AG09319 (cell line): ENCODE results near the gene DCAF8.

Source experiments
- DNase-seq: peaks from one replicate; pipeline ENCODE4 v3.0.0-alpha.2; 2010; ENCODE audit warnings: low read depth; ENCODE audit errors: extremely low read depth
- CTCF ChIP-seq: IDR thresholded peaks from 2 replicates; pipeline ENCODE4 v1.5.1; 2011; ENCODE audit warnings: low read depth, mild to moderate bottlenecking, inconsistent platforms, low read length, moderate library complexity

The DCAF8 gene

GRCh38 chr1:160214481-160215140 is 47.7 kb downstream of the DCAF8 start:
- no peak for DNase-seq
- TF ChIP-seq CTCF: no peak

GRCh38 chr1:160211046-160211790 is 51.1 kb downstream of the DCAF8 start:
- no peak for TF ChIP-seq CTCF
- DNase-seq: no peak

GRCh38 chr1:160210561-160210960 is 51.8 kb downstream of the DCAF8 start:
- DNase-seq: no peak
- TF ChIP-seq CTCF: no peak

GRCh38 chr1:160209321-160210046 is 52.9 kb downstream of the DCAF8 start:
- DNase-seq: no peak
- no peak for TF ChIP-seq CTCF

- DNase-seq: no peak
- TF ChIP-seq CTCF: no peak
Observed at GRCh38 chr1:160208557-160209320, 53.6 kb downstream of the DCAF8 start.

- no peak for TF ChIP-seq CTCF
Observed at GRCh38 chr1:160207771-160208556, 54.4 kb downstream of the DCAF8 start.

More at GRCh38 chr1:160207771-160208556, 54.4 kb downstream of the DCAF8 start:
- DNase-seq: no peak
